ENCODE data around the gene PAM. TPM values are rescaled to one million over a fixed set of nuclear protein-coding genes. Genes with fewer than 3 reads are reported as not detected.

PAM gene
- total RNA-seq, 2 donors from 2014 or later = 71.4 to 107 TPM

GRCh38 chr5:102946971-102947370, 191.9 kb downstream of the PAM start:
- intact Hi-C loops (cut with DNase I, micrococcal nuclease) = no loop called here
- ATAC-seq = no peak
- no peak for DNase-seq

DNA sequence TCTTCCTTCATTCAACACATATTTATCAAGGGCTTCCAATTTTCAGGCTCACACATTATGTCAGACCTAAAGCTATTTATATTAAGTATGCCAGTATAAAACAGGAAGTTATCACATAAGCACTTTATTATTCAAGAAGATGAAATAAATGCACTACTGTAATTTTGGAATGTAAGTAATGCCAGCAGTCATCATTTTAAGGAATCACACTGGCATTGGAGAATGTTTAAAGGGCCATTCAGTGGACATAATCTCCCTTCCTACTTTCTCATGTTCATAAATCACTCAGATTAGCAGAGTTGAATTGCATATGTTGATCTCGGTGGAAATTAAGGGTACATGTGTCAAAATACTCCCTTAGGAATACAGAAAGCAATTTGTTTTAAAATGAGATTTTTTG, 200.4 kb downstream of the PAM start:
- DNase-seq (no peak), ATAC-seq (no peak)
- intact Hi-C loops (cut with DNase I, micrococcal nuclease) = no loop called here

DNA sequence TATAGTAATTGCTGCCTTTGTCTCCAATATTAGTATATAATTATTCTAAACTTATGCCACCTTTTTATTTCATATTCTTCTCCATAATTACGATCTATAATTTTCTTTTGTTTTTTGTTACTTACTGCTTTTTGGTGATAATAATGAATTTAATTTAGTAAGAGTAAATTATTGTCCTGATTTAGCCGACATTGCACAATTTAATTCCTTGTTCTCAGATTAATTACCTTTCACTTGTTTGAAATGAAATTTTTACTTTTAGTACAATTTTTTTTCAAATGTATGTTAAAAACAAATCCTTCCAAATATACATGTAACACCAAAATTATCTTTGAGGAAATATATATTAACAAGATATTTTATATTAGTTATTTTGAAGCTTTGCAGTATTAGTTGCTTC, 201.5 kb downstream of the PAM start:
- intact Hi-C loops (cut with DNase I, micrococcal nuclease) = no loop called here
- DNase-seq (no peak), ATAC-seq (no peak)

DNA sequence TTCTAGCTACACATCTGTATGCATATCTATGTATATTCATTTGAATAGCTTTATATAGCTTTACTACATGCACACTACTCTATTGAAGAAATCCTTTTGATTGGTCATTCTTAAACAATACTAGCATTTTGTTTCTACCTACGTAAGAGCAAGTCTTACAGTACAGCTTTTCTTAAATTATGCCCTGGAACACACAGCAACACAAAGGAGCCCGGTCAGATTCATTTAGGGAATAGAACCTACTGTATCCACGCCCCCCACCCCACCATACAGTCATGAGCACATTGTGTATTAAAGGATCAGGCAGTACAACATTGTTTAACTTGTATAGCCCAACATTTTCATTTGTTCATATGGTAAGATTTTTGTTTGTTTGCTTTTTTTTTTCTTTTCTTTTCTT, 202.0 kb downstream of the PAM start:
- DNase-seq = no peak
- intact Hi-C loops (cut with DNase I, micrococcal nuclease) = no loop called here
- no peak for ATAC-seq

- ATAC-seq (no peak), DNase-seq (no peak)
- intact Hi-C loops (cut with DNase I, micrococcal nuclease) = no loop called here
Observed at GRCh38 chr5:102958481-102959011, 203.4 kb downstream of the PAM start.

DNA sequence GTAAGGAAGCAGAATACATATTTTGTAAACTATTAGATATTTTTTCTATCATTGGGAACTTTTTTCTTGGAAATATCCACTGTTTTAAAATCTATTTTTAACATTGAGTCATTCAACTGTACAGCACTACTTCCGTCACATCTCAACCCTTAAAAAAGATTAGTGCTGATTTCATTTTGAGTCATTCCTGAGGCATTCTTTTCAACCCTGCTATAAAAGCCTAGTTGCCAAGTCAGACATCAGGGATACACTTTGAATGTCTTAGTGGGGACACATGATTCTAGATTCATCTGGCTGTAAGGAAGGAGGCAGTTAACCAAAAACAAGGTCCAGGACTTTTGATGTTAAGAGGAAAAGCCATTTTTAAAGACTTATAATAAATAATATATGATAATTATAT, 203.9 kb downstream of the PAM start:
- intact Hi-C loops (cut with DNase I, micrococcal nuclease) = no loop called here
- ATAC-seq (no peak), DNase-seq (no peak)

DNA sequence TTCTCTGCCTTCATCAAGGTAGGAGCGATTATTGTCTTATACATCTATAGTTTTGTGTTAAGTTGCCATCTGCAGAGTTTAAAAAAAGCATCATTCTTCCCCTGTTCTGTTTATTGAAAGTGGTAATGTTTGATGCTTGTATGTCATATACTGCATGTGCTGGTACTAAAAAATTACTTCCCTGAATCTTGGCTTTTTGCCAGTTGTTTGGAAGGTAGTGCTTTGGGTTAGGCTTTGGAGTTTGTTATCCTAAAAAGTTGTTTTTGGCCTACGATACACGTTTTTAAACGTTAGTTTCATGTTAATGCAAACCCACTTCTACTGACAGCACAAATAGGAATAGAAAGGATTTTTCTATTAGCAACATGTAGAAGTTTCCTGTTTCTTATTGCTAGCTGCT, 206.6 kb downstream of the PAM start:
- intact Hi-C loops (cut with DNase I, micrococcal nuclease) = no loop called here
- ATAC-seq (no peak), DNase-seq (no peak)

- DNase-seq = no peak
- intact Hi-C loops (cut with DNase I, micrococcal nuclease) = no loop called here
- no peak for ATAC-seq
Observed at GRCh38 chr5:102965653-102966052, 210.5 kb downstream of the PAM start.

DNA sequence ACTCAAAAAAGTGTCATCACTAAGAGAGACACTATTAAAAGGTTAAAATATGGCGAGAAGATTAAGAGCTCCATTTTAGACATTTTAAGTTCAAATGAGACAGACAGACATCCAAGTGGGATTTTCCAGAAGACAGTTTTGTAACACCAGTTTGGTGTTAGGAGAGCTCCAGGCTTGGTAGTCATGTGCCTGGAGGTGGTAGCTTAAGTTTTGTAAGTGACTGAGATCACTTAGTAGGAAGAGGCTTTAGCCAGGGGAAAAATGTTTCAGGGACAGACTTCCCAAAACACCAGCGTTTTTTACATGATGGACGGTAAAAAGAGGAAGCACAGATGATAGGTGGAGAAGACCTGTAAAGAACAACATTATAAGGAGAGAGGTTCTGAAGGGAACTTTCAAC, 214.5 kb downstream of the PAM start:
- intact Hi-C loops (cut with DNase I, micrococcal nuclease) = loop anchor here in 1 of 2 donors (10.0 kb wide), 3 partner anchors 175 to 385 kb away; no protein-coding TSS in a partner anchor
- ATAC-seq (no peak), DNase-seq (no peak)

GRCh38 chr5:102971676-102972293, 216.7 kb downstream of the PAM start:
- intact Hi-C loops (cut with DNase I, micrococcal nuclease) = loop anchor here in 1 of 2 donors (10.0 kb wide), 3 partner anchors 173 to 387 kb away; no protein-coding TSS in a partner anchor
- DNase-seq = no peak
- ATAC-seq = peak; percentile 64

DNA sequence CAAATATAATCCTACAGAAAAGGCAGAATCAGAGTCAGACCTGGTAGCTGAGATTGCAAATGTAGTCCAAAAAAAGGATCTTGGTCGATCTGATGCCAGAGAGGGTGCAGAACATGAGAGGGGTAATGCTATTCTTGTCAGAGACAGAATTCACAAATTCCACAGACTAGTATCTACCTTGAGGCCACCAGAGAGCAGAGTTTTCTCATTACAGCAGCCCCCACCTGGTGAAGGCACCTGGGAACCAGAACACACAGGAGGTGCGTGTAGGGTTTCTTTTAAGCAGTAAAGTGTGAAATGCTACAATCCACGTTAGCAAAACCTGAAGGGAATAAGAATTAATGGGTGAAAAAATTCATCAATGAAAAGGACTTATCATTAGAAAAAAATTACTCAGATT, 219.1 kb downstream of the PAM start:
- DNase-seq = no peak
- intact Hi-C loops (cut with DNase I, micrococcal nuclease) = loop anchor here in 1 of 2 donors (10.0 kb wide), 3 partner anchors 171 to 389 kb away; no protein-coding TSS in a partner anchor
- ATAC-seq = no peak

- ATAC-seq (no peak), DNase-seq (no peak)
- intact Hi-C loops (cut with DNase I, micrococcal nuclease) = loop anchor here in 1 of 2 donors (10.0 kb wide), 3 partner anchors 170 to 390 kb away; no protein-coding TSS in a partner anchor
Observed at GRCh38 chr5:102975045-102975444, 219.9 kb downstream of the PAM start.

GRCh38 chr5:102975457-102976182, 220.5 kb downstream of the PAM start:
- DNase-seq (no peak), ATAC-seq (no peak)
- intact Hi-C loops (cut with DNase I, micrococcal nuclease) = loop anchor here in 1 of 2 donors (10.0 kb wide), 3 partner anchors 169 to 391 kb away; no protein-coding TSS in a partner anchor

DNA sequence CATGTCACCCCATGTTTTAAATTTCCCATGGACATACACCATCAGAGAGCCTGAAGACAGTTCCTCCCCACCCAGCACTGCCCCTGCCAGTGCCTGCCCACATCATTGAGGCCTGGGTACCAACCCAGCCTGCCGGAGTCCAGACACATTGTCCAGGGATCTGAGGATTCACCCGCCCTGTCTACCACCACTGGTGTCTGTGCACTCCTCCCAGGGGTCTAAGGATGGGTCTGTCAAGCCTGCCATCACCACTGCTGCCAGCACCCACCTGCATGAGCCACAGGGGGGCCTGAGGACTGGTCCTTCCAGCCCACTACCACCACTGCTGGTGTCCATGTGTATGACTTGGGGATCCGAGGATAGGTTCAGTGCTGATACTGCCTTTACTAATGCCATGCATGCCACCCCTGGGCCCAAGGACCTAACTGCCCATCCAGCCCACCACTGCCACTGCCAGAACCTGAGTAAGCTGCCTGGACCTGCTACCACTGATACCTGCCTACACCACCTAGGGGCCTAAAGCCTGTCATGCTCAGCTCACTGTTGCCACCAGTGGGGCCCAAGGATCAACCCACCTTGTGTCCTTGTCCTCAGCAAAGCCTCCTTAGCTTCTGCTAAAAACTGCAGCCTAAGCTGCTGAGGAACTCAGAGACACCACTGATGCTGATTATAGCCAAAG, 227.0 kb downstream of the PAM start:
- ATAC-seq (no peak), DNase-seq (no peak)
- intact Hi-C loops (cut with DNase I, micrococcal nuclease) = no loop called here

DNA sequence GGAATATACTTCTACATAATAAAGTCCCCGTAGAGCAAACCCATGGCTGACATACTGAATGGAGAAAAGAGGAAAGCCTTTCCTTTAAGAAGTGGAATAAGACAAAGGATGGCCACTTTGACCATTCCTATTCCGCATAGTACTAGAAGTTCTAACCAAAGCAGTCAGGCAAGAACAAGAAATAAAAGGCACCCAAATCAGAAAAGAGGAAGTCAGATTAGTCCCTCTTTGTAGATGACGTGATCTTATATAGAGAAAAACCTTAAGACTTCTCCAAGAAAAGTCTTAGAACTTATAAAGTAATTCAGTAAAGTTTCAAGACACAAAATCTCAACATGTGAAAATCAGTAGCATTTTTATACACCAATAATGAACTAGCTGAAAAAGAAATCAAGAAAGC, 231.0 kb downstream of the PAM start:
- no peak for ATAC-seq
- intact Hi-C loops (cut with DNase I, micrococcal nuclease) = no loop called here

GRCh38 chr5:102988459-102988858, 233.4 kb downstream of the PAM start:
- DNase-seq (no peak), ATAC-seq (no peak)
- intact Hi-C loops (cut with DNase I, micrococcal nuclease) = no loop called here

More for the DNA sequence above, 231.0 kb downstream of the PAM start:
- no peak for DNase-seq

- DNase-seq (no peak), ATAC-seq (no peak)
- intact Hi-C loops (cut with DNase I, micrococcal nuclease) = no loop called here
Observed at GRCh38 chr5:102991802-102992201, 236.7 kb downstream of the PAM start.

DNA sequence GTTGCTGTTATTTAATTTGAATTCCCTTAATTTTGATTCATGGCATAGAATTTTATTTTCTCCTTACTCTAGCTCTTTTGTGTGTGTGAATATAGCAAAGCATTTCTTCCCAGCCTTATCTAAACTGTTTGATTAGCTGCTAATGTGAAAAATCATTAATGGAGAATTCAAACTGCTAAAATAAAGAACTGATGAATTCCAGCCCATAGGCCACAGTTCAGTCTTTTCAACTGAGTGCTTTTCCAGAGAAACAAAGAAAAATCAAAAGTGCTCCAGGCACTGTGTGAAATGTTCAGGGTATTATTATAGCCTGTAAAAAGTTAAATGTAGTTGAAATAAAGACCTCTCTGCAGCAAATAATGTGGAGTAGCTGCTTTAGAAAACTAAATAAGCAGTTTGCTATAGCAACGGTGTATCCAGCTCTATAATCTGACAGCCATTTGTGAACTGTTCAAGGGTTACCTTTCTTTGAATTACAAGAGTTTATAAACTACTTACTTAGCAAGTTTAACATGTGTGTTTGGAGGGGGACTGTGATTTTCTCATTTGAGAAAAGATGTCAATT, 241.0 kb downstream of the PAM start:
- intact Hi-C loops (cut with DNase I, micrococcal nuclease) = no loop called here
- DNase-seq = no peak
- no peak for ATAC-seq

DNA sequence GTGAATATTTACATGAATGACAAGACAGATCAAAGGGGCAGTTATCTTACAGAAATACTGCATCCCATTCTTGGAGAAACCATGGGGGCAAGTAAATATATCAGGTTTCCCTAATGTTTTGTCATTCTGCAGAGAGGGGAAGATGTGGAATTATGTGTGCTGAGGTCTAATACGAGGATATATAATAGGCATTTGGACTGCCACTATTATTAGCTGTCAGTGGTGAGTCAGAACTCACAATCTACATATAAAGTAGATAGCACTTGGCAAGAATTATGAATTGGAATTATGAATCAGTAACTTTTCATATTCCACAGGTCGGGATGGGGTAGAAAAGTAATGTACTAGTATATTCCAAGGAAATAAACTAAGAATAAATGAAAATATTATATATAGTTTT, 243.1 kb downstream of the PAM start:
- intact Hi-C loops (cut with DNase I, micrococcal nuclease) = no loop called here
- ATAC-seq (no peak), DNase-seq (no peak)

All from left colon (tissue), 2 donors.